ENCODE measurements around the gene PCDH1.
"Not testable (repeated sequence)": the region's sequence is repeated elsewhere in the genome, so short reads cannot be mapped to it uniquely, and the experiment has no call there.

PCDH1 gene

DNA sequence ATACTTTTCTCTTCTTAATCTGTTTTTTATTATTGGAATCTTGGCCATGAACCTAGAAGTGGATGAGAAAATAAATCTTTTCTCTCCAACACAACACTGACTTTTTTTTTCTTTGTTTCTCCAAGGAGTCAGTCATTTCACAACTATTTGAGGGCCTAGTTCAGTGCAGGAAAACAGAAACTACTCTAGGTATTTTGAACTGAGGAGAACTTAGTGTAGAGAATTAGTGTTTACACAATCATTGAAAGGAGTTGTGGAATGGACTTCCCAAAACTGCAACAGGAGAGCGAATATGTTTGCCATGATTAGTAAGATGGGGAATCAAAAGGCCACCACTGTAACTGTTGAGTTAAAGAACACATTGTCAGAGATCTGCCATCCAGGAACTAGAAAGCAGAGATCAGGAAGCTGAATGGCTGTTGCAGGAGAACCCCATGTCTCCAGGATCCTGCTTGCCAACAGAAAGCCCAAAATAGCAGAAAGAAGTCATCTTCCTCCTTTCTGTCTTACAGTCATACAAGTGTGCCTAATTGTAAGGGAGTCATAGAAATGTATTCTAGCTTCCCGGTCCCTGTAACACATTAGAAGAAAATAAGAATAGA lies 20.3 kb upstream of the PCDH1 start:
- no peak for DNase-seq (ENCODE audit: low spot score)

DNA sequence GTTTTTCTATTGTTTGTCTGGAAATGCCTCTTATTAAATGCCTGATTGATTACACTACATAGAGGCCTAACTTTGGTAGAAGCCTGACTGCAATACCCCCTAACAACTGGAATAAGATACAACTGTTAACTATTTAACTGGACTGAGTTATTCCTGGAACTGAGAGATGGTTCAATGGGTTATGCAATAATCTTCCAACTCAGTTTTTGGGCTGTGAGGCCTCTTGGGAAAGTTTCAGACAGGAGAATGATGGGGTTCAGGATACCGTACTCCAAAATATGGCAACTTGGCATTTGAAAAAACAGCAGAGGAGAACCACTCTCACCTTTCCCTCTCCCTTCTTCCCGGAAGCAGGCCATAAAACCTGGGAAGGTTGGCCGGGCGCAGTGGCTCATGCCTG lies 19.2 kb upstream of the PCDH1 start:
- no peak for DNase-seq (ENCODE audit: low spot score)

DNA sequence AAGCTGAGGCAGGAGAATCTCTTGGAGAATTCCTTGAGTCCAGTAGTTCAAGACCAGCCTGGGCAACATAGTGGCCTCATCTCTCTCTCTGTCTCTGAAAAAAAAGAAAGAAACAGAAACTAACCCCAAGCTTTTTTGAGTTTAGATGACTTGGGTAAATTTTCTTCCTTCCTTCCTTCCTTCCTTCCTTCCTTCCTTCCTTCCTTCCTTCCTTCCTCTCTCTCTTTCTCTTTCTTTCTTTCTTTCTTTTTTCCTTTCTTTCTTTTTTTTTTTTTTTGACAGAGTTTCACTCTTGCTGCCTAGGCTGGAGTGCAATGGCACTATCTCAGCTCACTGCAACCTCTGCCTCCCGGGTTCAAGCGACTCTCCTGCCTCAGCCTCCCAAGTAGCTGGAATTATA lies 12.2 kb upstream of the PCDH1 start:
- DNase-seq (ENCODE audit: low spot score), result not testable (repeated sequence)

DNA sequence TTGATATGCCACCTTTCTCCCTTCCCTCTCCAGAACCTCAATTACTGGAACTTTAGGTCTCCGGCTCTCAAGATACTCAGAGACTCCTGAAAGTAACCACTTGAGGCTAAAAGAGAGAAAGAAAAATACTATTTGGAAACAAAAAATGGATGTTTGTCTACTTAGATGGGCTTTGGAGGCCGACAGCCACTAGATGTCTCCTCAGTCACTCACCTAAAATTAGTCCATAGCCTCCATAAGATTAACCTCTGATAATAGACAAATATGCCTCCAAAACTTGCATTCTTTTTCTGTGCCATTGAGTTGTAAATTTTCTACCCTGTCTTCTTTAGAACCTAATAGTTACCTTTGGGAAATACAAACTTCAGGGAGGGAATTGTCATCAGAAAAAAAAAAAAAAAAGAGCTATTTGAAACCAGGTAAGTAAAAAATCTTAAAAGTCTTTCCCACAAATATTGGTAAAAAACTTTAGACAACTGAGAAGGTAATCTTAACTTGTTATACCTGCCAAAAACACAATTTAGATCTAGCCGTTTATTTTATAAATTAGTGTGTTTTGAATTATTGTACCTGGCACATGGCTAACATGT lies 11.2 kb upstream of the PCDH1 start:
- no peak for DNase-seq (ENCODE audit: low spot score)

DNA sequence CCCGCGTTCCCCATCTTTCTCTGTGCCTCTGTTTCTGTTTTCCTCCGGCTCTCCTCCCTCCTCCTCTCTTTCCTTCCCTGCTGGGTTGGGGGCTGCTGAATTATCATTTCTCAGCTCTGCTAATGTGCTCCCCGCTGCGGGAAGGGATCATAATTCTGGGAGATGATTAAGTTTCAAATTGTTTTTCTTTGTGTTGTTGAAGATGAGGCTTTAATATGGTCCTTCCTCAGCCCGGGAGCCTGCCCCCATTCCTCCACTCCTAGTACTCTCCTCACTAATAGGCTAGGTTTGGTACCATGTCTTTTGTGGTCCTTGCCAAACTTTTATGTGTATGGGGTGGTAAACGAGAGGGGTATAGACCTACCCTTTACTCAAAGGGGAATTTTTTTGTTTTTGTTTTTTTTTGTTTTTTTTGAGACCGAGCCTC lies 5.7 kb upstream of the PCDH1 start:
- DNase-seq (ENCODE audit: low spot score), result no peak

DNA sequence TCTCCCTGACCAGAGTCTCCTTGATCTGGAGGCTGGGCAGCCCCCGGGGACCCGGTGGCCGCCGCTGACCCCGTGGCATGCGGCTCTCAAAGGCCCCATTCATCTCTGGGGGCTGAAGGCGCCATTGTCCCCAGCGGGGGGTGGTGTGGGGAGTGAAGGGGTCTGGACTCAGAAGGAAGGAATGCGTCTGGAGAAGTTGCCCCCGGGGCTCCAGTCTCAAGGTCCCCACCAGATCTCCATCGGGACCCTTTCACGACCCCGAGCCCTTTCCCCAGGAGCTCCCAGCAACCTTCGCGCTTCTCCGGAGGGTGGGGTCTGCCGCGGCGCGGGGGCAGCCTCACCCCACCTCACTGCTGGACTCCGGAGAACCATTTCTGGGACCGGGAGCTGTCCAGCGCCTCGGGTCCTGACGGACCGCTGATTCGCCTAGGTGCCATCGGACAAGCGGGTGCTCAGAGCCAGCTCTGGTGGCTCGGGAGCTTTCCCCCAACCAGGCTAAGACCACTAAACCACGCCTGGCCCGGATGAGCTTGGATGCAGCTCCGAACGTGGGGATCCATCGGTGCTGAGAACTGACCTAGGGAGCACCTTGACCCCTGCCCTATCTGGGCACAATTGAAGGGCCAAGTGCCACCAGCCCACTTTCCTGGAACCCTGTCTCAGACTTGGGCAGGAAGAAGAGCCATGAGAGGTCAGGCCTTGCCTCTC lies 5.1 kb upstream of the PCDH1 start:
- peak; percentile 15 for DNase-seq (ENCODE audit: low spot score)

DNA sequence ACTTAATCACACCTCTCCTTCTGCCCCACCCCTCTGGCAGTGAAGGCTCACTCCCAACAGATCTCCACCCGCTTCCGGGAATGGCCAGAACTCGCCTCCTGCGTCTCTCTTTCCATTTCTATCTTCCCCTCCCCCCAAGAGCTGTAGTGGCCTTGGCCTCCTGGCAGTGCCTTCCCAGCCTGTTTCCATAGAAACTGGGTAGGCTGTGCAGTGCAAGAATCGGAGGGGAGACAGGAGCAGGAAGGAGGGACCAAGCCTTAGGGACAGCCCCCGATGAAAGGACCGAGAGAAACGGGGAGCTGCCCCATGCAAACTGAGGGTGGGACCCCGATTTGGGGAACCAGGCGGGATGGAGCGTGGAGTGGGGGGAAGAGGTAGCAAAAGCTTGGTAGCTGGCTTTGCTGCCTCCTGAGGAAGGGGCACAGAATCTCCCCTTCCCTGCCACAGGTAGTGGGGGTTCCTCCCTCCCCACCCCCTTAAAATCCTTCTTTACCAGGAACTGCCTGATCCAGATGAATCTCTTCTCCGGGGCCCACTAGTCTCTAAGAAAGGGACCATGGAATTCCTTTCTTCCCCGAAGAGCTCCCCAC lies 4.5 kb upstream of the PCDH1 start:
- DNase-seq (ENCODE audit: low spot score), result no peak

DNA sequence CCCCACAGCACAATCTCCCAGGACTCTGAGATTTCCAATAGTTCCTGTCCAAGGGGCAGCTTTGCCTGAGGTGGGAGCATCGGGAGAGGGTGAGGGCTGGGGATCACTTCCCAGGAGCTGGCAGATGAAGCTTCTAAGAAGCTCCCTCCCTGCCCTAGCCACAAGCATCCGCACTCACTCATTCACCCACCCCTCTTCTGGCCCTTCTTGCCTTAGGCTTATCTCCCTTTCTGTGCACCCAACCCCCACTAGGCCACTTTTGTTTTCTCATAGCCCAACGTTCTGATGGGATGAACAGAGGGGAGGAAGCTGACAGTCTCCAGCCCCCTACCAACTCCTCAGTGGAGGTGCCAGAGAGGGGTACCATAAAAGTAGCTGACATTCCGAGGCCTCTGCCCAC lies 3.7 kb upstream of the PCDH1 start:
- DNase-seq (ENCODE audit: low spot score), result no peak

DNA sequence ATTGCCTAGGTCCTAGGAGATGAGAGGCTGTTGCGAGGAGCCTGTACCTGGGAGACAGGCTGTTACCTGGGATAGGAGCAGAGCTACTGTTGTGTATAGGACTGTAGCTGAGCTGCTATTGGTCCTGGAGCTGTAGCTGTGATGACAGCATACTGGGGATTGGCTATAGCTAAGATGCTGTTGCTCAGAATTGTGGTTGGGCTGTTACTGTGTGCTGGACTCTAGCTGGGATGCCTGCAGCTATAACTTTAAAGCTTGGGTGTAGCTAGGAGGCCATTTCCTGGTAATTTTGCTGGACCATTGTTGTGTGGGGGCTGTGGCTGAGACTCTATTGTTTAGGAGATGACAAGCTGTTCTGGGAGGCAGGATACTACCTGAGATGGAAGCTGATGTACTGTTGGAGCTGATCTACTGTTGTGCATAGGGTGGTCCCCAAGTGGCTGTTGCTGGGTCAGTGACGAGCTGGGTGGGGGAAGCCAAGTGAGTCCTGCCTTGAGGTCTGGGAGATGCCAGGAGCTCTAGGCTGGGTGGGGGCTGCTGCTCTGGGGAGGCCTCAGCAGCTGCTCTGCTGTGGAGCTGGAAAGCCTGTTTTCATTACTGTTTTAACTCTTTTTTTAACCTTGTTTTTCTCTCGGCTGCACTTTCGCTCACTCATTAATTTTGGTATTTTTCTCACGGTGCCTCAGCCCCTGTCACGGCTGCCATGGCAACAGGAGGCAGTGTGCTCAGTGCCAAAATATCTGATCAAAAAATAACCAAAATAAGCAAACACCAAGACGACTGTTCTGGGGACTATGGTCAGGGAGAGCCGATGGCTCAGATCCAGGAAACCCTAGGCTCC lies 3.0 kb upstream of the PCDH1 start:
- no peak for DNase-seq (ENCODE audit: low spot score)

DNA sequence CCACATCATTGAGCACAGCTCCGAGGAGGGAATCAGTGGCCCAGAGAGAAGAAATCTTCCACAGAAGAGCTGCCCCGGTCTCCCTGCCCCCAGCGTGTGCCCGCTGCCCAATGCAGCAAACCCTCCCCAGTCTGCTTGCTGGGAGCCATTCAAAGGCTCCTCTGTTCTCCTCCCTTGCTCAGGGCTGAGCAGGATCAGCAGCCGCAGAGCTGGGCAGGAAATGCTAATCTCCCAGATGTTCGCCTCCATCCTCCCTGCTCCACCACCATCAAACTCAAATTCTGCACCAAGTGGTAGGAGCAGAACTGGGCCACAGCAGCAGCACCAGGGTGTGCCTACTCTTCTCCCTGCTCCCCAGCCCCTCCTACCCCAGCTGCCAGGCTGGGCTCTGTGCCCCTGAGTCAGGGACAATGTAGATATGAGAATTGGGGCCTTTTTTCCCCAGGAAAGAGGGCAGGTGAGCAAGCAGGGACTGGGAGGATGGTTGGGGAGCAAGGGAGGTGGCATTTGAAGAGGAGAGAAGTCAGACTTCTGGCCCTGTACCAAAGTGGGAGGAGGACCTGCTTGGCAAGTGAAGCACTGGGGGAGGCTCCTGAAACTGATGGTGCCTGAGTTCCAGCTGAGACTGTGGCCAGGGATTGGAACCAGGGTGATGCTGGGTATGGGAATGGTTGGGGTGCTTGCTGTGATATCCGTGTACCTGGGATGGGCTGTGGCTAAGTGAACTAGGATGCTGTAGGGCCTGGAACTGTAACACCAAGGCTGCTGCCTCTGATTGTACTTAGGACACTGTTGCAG lies 1.9 kb upstream of the PCDH1 start:
- peak; percentile 13 for DNase-seq (ENCODE audit: low spot score)

DNA sequence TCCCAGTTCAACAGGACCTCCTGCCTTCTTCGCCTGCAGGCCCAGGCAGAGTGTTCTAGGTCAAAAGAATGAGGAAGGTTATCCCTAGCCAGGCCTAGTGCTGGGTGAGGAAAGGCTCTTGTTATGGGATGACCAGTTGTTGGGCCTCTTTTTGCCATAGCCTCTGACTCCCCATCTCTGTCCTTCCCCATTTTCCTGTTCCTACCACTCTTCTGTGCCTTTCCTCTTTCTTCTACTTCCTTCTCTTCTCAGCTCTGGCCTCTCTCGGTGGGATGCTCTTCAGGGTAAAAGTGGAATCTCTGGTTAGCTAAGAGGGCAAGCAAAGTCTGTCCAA lies 1.2 kb upstream of the PCDH1 start:
- DNase-seq (ENCODE audit: low spot score), result no peak

DNA sequence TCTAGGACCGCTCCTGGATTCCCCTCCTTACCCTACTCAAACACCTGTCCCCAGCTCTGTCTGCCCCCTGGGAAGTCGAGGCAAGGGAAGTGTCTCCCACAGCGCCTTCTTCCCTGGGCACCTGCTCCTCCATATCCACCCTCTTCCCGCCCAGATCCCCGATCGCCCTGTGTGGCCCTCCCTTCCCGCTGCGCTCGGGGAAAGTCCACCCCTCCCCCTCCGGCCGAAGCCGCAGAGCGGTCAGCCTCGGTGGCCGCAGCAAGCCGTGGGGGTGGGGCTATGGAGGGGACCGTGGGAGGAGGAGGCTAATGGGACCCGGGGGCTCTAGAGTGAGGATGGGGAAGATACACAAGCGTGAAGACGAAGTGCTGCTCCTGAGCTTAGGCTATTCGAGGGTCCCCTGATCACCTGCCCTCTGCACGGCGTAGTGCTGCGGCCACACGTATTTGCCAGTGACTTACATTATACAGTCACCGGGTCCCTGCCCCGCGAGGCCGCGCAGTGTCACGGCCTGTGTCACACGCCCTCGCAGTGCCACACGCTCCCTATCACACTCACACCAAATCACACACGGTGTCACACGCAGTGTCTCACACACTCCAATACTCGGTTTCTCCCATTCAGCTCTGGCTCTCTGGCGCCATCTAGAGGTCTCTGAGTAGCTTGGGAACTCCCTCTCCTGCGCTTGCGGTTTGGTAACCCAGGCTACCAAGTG lies 658 bp upstream of the PCDH1 start:
- DNase-seq (ENCODE audit: low spot score), result peak; percentile 92

DNA sequence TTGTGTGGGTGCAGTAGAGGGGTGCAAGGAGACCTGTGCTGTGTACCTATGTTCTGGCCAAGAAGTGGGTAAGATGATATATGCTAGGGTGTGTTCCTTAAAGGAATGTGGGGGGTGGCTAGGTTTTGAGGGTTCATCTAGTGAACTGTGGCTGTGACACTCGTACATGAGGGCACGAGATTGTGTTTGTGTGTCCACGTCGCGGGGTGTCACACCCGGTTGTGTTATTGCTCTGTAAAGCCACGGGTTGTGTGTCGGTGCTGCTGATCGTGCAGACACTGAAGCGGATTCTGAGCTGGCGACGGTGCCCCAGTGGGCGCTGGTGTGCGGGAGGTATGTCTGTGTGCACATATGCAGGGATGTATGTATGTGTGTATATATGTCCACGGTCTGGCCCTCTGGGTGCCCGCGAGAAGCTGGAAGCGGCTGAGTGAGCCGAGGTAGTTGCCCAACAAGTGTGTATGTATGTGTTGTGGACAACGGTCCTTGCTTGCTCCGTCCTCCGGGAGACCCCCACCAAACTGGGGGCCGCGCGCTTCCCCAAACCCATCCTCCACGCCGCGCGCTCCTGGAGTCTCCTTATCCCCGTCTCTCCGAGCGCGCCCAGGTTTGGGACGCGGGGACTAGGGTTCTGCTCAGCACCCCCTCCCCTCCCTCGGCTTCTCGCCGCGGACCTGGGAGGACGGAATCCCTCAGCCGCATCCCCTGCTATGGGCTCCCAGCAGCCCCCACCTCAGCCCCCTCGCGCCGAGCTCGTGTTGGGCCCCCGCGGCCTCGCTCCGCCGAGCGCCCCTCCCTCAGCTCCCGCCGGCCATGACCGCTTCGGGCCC lies 639 bp downstream of the PCDH1 start:
- DNase-seq (ENCODE audit: low spot score), result peak; percentile 12

DNA sequence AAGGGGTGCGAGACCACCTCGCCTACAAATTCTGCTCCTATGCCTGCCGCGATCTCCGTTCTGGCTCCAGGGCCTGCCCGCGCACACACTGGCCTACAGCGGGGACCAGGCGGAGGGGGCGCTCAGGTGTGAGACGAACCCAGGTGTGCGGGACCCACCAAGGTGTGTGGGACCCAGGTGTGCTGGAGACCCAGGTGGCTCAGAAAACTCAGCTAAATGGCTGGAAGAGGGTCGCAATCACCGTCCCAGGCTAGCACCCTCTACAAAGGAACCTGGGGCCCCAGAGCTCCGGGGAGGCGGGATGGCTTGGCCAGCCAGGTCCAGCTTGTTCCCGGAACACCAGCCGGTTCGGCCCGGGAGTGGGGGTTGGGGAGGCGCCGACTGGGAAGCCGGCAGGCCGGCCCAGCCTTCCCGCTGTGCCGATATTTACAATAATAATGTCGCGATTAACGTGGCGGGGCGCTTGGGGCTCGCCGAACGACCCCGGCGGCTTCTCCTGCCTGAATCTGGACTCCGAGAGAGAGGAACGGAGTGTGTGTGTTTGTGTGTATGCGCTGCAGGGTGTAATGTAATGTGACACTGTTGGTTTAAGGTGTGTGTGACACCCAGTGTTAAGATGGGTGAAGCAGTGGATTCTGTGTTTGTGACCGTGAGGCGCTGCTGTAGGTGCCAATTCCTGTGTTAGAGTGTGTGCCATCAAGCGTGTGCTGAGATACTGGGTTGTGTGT lies 1.4 kb downstream of the PCDH1 start:
- DNase-seq (ENCODE audit: low spot score), result peak; percentile 33

DNA sequence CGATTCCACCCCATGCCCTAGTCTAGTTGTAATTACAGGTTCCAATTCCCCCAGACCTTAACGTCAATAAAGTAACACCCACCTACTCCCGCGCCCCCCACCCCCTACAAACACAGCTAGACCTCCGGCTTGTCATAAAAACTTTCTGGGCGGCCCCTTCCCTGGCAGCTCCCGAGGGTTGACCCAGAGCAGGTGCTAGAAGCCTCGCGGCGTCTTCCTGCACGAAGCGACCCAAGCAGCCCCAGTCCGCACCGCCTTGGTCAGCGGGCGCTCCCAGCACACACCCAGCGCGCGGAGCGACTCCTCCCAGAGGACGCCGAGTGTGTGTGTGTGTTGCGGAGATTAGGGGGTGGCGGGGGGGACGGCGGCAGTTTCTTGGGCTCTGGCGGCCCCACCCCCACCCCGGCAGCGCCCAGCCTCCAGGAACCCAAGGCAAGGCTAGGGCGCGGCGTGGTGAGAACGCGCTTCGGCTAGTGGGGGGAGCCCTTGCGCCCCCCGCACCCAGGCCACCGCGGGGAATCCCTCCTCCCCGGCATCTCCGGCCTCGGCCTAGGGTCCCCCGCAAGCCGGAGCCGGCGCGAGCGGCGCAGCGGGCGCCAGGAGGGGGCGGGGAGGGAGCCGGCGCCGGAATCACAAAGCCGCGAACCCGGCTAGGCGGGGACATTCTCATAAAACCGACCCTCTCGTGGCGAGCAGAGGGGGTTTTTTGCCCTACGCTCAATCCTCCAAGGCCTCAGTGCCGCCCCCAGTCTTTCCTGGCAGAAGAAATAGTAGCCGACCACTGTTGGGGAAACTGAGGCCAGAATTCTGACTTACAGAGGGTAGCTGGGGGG lies 2.2 kb downstream of the PCDH1 start:
- DNase-seq (ENCODE audit: low spot score), result peak; percentile 51

DNA sequence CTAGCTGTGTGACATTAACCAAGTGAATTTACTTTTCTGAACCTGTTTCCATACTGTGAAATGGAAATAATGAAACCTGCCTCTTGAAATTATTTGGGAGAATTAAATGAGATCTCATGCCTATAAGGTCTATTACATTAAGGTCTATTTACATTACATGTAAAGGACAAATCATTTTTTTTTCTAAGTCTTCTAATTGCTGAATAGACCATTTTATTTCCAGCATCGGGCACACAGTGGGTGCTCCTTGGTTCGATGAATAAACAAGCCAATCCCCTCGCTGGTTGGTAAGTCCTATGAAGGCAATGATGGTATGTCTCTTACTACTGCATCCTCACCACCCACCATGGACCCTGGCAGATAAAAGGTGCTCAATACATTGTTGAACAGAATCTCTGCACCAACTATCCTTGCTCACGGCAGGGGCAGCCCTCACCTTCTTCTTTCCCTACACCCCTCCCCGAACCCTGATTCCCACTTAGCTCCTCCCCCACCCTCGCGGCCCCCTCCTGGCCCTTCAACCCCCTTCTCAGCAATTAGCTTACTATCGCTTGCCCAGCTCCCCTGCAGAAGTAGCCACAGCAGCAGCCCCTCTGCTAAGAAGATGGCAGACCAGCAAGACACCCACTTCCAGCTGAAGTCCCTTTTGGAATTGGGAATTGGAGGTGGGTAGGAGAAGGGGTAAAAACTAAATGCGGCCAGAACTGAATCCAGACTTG lies 3.0 kb downstream of the PCDH1 start:
- DNase-seq (ENCODE audit: low spot score), result no peak

DNA sequence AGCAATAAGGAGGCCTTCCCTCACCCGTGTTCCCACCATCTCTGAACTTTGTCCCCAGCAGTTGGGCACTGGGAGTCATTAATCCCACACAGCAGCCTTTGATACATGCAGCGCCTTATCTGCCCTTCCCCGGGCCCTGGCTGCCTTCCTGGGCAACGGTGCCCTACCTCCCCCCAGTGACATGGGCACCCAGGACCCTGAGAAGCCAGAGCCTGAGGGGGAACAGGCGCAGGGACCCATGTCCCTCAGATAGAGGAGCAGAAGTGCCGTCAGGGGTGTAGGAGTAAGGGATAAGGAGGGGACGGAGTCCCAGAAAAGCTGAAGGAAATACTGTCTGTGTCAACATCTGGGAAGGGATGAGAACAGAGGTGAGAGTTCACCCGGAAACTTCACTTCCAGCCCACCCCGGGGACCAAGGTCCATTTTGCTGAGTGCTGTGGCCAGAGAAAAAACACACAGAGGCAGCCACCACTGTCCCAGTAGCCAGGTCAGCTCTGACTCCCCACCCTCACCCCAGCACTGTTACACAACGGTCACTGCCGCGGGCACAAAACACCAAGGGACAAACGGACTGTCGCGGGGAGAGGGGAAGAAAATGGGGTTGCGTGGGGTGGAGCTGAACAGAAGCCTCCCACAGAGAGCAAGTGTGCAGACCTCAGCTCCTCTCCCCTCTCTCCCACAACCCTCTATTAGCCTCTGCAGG lies 3.8 kb downstream of the PCDH1 start:
- DNase-seq (ENCODE audit: low spot score), result no peak
